Activated T-helper 1 cell treated with anti-CD3 and anti-CD28 coated beads, Interleukin-12 subunit alpha, Interleukin-12 subunit beta, Interleukin-2, Interleukin-4 antibody, amounts not matched to agents 30 ng/mL and 10 ng/mL and 1 ng/mL, durations not matched to agents 14 hours and 24 hours and 36 hours (primary cell): Measurements from ENCODE around the gene STK11IP. TPM values are rescaled to one million over a fixed set of nuclear protein-coding genes. Genes with fewer than 3 reads are reported as not detected.

Experiments used
- DNase-seq: peaks from one replicate; pipeline ENCODE4 v3.0.0; 2021; ENCODE audit warnings: low spot score
- H3K27ac Mint-ChIP-seq: one replicate; pipeline ENCODE4 v1.8.0; 2021; ENCODE audit warnings: mild to moderate bottlenecking, mixed read lengths
- H3K27me3 Mint-ChIP-seq: one replicate; pipeline ENCODE4 v1.8.0; 2022; ENCODE audit warnings: mild to moderate bottlenecking, moderate library complexity, mixed read lengths; ENCODE audit not compliant: insufficient read depth
- H3K36me3 Mint-ChIP-seq: one replicate; pipeline ENCODE4 v1.8.0; 2021; ENCODE audit warnings: low read depth, mixed read lengths
- H3K4me1 Mint-ChIP-seq: one replicate; pipeline ENCODE4 v1.8.0; 2021; ENCODE audit warnings: low read depth, mixed read lengths
- H3K4me3 Mint-ChIP-seq: one replicate; pipeline ENCODE4 v1.8.0; 2021; ENCODE audit warnings: mild to moderate bottlenecking, moderate library complexity, mixed read lengths
- H3K9me3 Mint-ChIP-seq: one replicate; pipeline ENCODE4 v1.8.0; 2021; ENCODE audit warnings: mixed read lengths
- intact Hi-C: fragments of 100-400 bp; cut with micrococcal nuclease; formaldehyde crosslinking; loops from one replicate; pipeline ENCODE4 v1.15.1; 2024
- total RNA-seq: library from RNA; stranded (reverse); gene quantifications from 2 replicates; pipeline ENCODE4 v1.2.3, GENCODE V29; 2022

The STK11IP gene
- total RNA-seq, 1 donor from 2014 or later = 38.0 TPM

DNA sequence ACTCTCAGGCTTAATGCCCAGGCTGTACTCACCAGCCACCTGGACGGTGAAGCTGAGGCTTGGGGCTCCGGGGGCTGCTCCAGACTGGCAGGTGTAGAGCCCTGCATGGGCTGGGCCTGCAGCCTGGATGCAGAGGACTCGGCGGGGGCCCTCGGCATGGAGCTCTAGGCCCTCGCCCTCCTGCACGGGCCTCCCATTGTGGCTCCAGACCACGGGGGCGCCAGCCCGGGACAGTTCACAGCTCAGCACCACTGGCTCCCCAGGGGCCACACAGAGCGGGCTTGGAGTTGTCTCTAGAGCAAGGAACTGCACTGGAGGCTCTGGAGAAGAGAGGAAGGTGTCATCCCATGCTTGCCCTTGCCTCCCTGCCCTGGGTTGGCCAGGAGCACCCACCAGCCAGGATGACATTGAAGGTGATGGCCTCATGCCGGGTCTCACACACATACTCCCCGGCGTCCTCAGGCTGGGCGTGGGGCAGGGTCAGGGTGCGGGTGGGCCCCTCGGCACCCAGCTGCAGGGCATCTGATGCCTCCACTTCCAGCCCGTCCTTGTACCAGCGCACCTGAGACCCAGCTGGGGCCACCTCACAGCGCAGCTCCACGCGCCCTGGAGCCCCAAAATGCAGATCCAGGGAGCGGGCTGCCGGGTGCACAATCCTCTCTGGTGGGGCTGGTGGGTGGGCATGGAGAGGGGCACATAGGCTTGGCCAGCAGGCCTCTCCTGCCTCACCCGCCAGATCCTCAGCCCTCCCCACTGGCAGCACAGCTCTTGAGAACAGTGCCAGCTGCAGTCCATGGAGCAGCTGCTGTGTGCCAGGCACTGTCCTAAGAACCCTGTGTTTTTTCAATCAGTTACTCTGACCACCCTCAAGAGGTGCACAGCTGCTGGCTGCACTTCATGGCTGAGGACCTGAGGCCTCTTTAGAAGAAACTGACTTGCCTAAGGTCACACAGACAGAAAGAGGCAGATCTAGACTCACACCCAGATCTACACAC is 39.6 kb upstream of the STK11IP start:
- H3K27me3 Mint-ChIP-seq = peaks cover 11% of the 10 kb centered on the region
- H3K27ac Mint-ChIP-seq = no peak overlapping the region
- H3K4me3 Mint-ChIP-seq = no peak overlapping the region
- DNase-seq = no peak
- no peaks in the 10 kb centered on the region for H3K9me3 Mint-ChIP-seq
- no peaks in the 10 kb centered on the region for H3K36me3 Mint-ChIP-seq
- no peaks in the 10 kb centered on the region for H3K4me1 Mint-ChIP-seq
- intact Hi-C loops = no loop called here

DNA sequence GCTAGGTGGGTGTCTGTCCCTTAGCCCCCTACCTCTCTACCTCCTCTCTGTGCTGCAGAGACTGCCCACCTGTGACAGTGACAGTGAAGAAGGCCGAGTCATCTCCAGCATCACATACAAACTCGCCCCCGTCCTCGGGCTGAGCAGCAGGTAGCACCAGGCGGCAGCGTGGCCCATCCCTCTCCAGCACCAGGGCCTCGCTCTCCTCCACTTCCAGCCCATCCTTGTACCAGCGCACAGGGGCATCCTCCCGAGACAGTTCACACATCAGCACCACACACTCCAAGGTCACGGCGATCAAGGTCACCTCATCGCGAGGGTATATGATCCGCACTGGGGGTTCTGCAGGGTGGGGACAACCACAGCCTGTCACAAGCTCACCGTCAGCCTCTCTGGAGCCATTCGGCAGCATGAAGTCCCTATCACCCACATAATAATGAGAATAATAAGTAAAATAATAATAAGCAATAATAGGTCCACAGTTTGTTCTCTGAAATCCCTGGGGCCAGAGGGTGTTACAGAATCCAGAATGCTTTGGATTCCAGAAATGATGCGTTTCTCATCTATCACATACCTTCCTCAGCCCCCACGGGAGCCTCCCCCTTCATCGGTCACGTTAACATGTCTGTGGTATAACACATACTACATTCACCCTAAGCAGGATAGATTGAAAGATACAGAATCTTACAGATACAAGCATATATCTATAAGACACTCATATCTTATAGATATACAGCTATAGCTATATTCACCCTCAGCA is 38.3 kb upstream of the STK11IP start:
- Mint-ChIP-seq H3K27me3 (no peaks in the 10 kb centered on the region), H3K36me3 (no peaks in the 10 kb centered on the region), H3K27ac (no peak overlapping the region), H3K4me3 (no peak overlapping the region), H3K4me1 (no peaks in the 10 kb centered on the region), H3K9me3 (no peaks in the 10 kb centered on the region)
- intact Hi-C loops = no loop called here
- no peak for DNase-seq

DNA sequence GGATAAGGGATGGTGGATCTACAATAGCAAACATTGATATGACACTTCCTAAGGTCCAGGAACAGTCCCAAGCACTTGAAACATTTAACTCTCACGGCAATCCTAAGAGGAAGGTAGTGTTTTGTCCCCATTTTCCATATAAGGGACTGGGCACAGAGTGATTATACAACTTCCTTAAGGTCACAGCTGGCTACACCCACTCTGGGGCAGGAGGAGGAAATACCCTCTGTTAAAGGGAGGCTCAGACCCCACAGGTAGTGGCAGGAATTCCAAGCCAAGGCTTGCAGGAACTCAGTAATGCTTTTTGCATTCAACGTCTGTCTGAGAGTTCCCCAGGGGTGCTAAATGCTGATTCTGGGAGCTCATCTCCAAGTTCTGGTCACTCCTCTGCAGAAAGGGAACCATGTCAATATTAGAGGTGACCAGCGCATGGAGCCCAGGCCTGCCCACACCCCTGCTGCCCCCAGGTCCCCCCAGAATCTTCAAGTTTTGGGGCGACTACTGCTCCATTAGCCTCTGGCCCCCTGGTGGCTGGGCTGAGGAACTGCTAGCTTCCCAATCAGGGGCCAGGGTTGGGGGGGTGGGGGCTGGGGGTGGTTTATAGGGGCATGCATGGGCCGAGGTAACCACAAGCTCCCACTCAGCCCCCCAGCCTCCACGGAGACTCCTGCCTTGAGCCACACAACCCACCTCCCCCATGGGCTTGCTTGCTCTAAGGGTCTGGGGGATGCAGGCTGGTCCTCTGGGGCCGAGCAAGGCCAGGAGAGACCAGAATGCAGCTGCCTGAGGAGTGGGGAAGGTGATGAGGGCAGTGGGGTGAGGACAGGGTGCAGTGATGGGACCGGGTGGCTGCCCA is 37.4 kb upstream of the STK11IP start:
- intact Hi-C loops = loop anchor here (1.0 kb wide), 1 partner anchor 19 kb away; no protein-coding TSS in a partner anchor
- Mint-ChIP-seq H3K36me3 (no peaks in the 10 kb centered on the region), H3K4me1 (no peaks in the 10 kb centered on the region), H3K9me3 (no peaks in the 10 kb centered on the region), H3K27ac (no peak overlapping the region), H3K4me3 (no peak overlapping the region), H3K27me3 (peaks cover 1% of the 10 kb centered on the region)
- no peak for DNase-seq

DNA sequence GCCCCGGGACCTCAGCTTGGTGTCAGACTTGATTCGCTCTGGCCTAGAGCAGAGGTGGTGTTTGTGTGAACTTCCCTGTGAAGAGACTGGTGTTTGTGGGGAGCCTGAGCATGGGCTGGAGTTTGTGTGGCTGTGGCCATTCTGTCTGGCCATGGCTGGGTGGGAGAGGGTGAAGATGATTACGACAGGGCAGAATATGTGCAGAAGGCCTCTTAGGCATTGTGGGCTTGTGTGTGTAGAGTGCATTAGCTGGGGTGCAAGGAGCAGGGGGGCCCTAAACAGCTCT is 36.8 kb upstream of the STK11IP start:
- intact Hi-C loops = loop anchor here (1.0 kb wide), 1 partner anchor 20 kb away; no protein-coding TSS in a partner anchor
- Mint-ChIP-seq H3K27me3 (peaks cover 2% of the 10 kb centered on the region), H3K27ac (no peak overlapping the region), H3K36me3 (no peaks in the 10 kb centered on the region), H3K4me1 (no peaks in the 10 kb centered on the region), H3K4me3 (no peak overlapping the region), H3K9me3 (no peaks in the 10 kb centered on the region)
- no peak for DNase-seq

DNA sequence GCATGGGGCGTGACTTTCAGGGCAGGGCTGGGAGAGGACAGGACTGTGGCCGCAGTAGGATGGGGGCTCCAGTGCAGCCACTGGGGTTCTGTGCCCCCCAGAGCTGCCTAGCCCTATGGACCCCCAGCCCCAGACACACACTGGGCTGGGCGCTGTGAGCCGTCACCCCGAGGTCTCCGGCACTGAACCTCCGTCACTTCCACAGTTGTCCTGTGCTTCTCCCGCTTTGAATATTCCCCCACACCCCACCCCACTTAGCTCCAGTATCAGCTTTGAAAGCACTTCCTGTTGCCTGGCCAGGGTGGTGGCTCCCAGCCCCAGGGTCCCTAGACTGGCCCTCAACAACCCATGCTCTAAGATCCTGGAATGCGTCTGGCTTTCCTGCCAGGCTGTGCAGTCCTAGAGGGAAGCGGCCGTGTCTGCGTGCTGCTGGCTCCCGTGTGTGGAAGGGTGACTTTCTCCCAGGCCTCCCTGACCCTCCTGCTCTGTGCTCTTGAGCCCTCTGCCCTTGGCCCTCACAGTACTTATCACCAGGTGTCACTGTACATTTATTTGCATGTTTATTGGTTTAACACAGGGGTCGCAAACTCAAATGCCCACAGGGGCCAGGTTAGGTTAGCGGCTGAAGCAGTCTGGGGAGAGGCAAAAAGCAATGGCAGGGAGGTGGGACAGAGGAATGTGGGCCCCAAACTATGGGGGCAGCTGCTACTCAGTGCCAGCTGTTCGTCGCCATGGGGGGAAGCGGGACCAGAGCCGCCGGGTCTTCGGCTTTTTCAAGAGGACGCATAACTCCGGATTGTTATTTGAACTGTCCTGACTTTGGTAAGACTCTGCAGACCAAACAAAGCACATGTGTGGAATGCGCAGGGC is 36.2 kb upstream of the STK11IP start:
- no peaks in the 10 kb centered on the region for H3K4me1 Mint-ChIP-seq
- DNase-seq = no peak
- H3K4me3 Mint-ChIP-seq = no peak overlapping the region
- H3K27me3 Mint-ChIP-seq = peaks cover 4% of the 10 kb centered on the region
- H3K27ac Mint-ChIP-seq = no peak overlapping the region
- no peaks in the 10 kb centered on the region for H3K9me3 Mint-ChIP-seq
- intact Hi-C loops = no loop called here
- H3K36me3 Mint-ChIP-seq = no peaks in the 10 kb centered on the region

DNA sequence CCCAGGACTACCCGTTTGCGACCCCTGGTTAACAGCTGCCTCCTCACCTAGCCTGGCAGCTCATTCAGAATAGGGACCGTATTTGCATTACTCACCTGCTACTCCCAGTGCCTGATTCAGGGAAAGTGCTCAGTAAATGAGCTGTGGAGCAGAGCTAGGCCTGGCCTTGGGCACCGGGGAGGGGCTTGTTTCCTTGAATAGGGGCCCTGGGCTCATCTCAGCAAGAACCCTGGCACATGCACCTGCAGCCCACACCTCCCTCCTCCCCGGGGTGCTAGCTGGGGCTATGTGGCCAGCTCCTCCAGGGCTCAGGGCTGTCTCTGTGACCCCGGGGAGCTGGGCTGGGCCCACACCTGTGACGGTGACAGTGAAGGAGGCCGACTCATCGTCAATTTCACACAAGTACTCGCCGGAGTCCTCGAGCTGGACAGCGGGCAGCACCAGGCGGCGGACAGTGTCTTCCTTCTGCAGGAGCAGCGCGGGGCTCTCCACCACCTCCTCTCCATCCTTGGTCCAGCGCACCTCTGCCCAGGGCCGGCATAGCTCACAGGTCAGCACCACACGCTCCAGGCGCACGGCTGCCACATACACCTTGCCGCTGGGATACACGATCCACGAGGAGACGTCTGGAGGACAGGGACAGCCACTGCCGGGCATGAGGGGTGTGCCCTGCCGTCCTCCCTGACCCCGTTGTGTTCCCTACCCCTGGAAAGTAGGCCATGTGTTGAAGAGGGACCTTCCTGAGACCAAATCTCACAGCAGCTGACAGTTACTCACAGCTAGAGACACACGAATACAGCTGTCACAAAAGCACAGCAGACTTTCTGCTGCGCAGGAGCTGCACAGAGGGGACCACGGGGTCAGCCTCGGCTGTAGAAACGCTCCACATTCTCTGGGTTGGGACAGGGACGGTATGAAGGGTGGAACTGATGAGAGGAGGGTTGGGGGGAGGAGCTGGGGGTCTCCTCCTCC is 35.3 kb upstream of the STK11IP start:
- Mint-ChIP-seq H3K27ac (no peak overlapping the region), H3K36me3 (no peaks in the 10 kb centered on the region), H3K9me3 (no peaks in the 10 kb centered on the region), H3K4me3 (no peak overlapping the region), H3K27me3 (peaks cover 4% of the 10 kb centered on the region), H3K4me1 (no peaks in the 10 kb centered on the region)
- DNase-seq = no peak
- intact Hi-C loops = no loop called here

DNA sequence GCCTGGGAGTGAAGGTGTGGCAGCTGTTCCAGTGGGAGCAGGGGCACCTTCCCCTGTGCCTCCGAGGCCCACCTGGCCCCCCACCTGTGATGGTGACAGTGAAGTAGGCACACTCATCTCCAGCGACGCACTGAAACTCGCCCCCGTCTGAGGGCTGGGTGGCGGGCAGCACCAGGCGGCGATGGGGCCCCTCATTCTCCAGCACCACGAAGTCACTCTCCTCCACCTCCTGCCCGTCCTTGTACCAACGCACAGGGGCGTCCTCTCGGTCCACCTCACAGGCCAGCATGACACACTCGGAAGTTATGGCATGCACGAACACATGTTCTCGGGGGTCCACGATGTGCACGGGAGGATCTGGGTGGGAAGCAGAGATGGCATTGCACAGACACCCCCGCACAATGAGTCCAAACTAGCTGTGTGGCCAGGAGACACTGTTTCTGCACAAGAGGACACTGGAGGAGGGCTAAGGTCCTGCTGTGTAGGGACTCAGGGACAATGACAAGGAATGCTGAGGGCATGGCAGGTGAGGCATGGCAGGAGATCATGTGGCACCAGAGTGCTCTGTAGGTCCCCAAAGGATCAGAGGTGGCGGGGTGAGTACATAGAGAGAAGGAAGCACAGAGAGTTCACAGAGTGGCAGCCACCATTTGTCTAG is 34.3 kb upstream of the STK11IP start:
- no peaks in the 10 kb centered on the region for H3K4me1 Mint-ChIP-seq
- H3K27ac Mint-ChIP-seq = no peak overlapping the region
- no peaks in the 10 kb centered on the region for H3K9me3 Mint-ChIP-seq

DNA sequence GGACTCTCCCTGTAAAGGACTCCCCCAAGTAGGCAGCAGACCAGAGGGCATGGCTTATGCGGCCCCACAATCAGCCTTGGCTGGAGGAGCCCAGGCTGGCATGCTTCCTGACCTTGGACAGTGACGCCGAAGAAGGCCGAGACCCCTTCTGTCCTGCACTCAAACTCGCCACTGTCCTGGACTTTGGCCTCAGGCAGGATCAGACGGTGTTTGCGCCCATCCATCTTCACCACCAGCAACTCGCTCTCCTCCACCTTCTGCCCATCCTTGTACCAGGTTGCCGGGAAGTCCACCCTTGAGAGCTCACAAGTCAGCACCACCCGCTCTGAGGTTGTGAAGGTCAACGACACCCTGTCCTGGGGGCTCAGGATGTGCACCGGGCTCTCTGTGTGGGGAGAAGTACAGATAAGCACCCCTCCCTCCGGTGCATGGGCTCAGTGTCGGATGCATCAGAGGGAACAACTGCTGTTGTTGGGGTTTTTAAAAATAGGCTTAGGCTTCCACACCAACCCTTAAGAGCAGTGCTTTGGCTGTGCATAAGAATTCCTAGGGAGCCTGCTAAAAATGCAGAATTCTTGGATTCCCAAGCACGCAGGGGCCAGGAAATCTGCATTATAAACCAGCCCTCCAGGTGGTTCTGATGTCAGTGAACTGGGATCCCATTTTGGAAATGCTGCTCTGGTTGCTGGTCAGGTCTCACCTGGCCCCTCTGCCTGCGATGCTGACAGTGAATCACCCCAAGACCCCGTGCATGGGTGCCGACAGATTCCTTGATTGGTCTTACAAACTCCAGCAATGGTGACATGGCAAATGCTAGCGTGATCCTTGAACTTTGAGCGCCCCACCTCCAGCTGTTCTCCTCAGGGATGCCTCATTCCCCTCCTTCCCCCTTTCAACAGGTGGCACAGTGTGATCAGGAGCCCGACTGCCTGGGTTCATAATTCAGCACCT is 32.3 kb upstream of the STK11IP start:
- Mint-ChIP-seq H3K4me1 (no peaks in the 10 kb centered on the region), H3K4me3 (no peak overlapping the region), H3K9me3 (no peaks in the 10 kb centered on the region), H3K27me3 (peaks cover 24% of the 10 kb centered on the region), H3K27ac (no peak overlapping the region), H3K36me3 (no peaks in the 10 kb centered on the region)
- intact Hi-C loops = no loop called here
- no peak for DNase-seq

More for the DNA sequence above, 34.3 kb upstream of the STK11IP start:
- Mint-ChIP-seq H3K4me3 (no peak overlapping the region), H3K27me3 (peaks cover 9% of the 10 kb centered on the region), H3K36me3 (no peaks in the 10 kb centered on the region)
- DNase-seq = no peak
- intact Hi-C loops = no loop called here

DNA sequence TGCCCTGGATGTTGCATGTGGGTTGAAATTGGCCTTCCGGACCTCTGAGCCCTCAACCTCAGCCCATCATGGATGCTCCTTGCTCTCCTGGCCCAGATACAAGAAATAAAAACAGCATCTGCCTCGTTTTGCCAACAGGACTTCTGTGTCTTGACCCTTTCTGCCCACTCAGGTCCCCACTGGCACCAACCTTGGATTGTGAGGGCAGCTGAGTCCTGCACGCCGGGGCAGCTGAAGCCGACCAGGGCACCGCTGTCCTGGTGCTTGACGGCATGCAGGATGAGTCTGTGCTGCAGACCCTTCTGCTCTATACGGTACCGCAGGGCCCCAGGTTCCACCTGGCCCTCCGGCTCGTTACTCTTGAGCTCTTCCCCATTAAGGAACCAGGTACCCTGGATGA is 31.0 kb upstream of the STK11IP start:
- Mint-ChIP-seq H3K4me3 (no peak overlapping the region), H3K36me3 (no peaks in the 10 kb centered on the region), H3K4me1 (no peaks in the 10 kb centered on the region), H3K9me3 (no peaks in the 10 kb centered on the region), H3K27ac (no peak overlapping the region), H3K27me3 (peaks cover 24% of the 10 kb centered on the region)
- intact Hi-C loops = no loop called here
- DNase-seq = no peak

DNA sequence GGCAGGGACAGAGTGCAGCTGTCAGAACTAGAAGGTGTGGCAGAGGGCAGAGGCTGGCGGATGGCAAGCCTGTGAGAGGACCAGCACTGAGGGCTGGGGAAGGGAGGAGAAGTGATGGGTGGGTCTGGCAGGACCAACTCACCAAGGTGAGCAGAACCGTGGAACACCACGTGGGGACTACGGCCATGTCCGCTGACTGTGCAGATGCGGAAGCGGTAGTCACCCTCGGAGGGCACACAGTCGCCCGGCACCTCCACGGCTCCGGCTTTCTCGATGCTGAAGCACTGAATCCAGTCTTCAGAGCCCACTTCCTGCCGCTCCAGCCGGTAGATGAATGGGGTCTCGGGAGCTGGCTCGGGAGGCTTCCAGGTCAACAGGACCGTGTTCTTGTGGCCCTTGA is 30.5 kb upstream of the STK11IP start:
- no peaks in the 10 kb centered on the region for H3K9me3 Mint-ChIP-seq
- H3K4me3 Mint-ChIP-seq = no peak overlapping the region

More for the DNA sequence above, 30.5 kb upstream of the STK11IP start:
- no peak overlapping the region for H3K27ac Mint-ChIP-seq
- intact Hi-C loops = no loop called here
- H3K36me3 Mint-ChIP-seq = no peaks in the 10 kb centered on the region
- no peak for DNase-seq
- H3K27me3 Mint-ChIP-seq = peaks cover 29% of the 10 kb centered on the region
- H3K4me1 Mint-ChIP-seq = no peaks in the 10 kb centered on the region
